ENCODE results near the gene PMM1. TPM values are rescaled to one million over a fixed set of nuclear protein-coding genes. Genes with fewer than 3 reads are reported as not detected.
A peak's percentile ranks its signal among the peaks of the same experiment; 100 is the strongest.

The PMM1 gene
- total RNA-seq, 2 donors from 2014 or later = 17.3 TPM

GRCh38 chr22:41625577-41625976 is 35.9 kb upstream of the PMM1 start:
- no peak for DNase-seq (ENCODE audit: low spot score)

GRCh38 chr22:41621911-41622179 is 32.2 kb upstream of the PMM1 start:
- TF ChIP-seq CTCF (IDR thresholded peaks at IDR 0.05) = no peak
- no peak for DNase-seq (ENCODE audit: low spot score)
- Histone ChIP-seq H3K4me1 (peaks cover 0 to 40% of the 10 kb centered on the region in 2 donors), H3K9me3 (no peaks in the 10 kb centered on the region), H3K4me3 (peak overlapping the region; percentile 92 to 98), H3K27me3 (no peaks in the 10 kb centered on the region), H3K36me3 (peaks cover 45% of the 10 kb centered on the region), H3K27ac (peak overlapping the region; percentile 98 to 99)

More at GRCh38 chr22:41625577-41625976, 35.9 kb upstream of the PMM1 start:
- peaks cover 81% of the 10 kb centered on the region for H3K36me3 ChIP-seq
- H3K27me3 ChIP-seq = no peaks in the 10 kb centered on the region
- no peak overlapping the region for H3K4me3 ChIP-seq
- H3K9me3 ChIP-seq = no peaks in the 10 kb centered on the region
- H3K4me1 ChIP-seq = peaks cover 0 to 22% of the 10 kb centered on the region in 2 donors
- no peak overlapping the region for H3K27ac ChIP-seq
- no peak for TF ChIP-seq CTCF (IDR thresholded peaks at IDR 0.05)

- Histone ChIP-seq H3K36me3 (peaks cover 40% of the 10 kb centered on the region), H3K9me3 (no peaks in the 10 kb centered on the region), H3K4me3 (peak within 1 kb of the TSS; percentile 93 to 98), H3K4me1 (peaks cover 0 to 40% of the 10 kb centered on the region in 2 donors), H3K27me3 (no peaks in the 10 kb centered on the region), H3K27ac (peak within 1 kb of the TSS; percentile 98 to 99)
- no peak for TF ChIP-seq CTCF (IDR thresholded peaks at IDR 0.05)
- peak; percentile 100 for DNase-seq (ENCODE audit: low spot score)
These were observed 31.7 kb upstream of the PMM1 start, which contains the start of gene XRCC6 for GRCh38 chr22:41621099-41621910. XRCC6 (plus strand) TSS chr22:41621295; CDS start chr22:41622005, 710 bp downstream.

GRCh38 chr22:41620589-41621098 is 31.0 kb upstream of the PMM1 start, which contains the start of gene DESI1:
DESI1 (minus strand) TSS chr22:41621043; CDS start chr22:41620839, 204 bp downstream.
- peaks cover 33% of the 10 kb centered on the region for H3K36me3 ChIP-seq
- H3K9me3 ChIP-seq = no peaks in the 10 kb centered on the region
- no peak for TF ChIP-seq CTCF (IDR thresholded peaks at IDR 0.05)
- peak within 1 kb of the TSS; percentile 98 to 99 for H3K27ac ChIP-seq
- H3K27me3 ChIP-seq = no peaks in the 10 kb centered on the region
- no peak for DNase-seq (ENCODE audit: low spot score)
- peaks cover 0 to 40% of the 10 kb centered on the region in 2 donors for H3K4me1 ChIP-seq
- peak within 1 kb of the TSS; percentile 93 to 98 for H3K4me3 ChIP-seq

- peak overlapping the region; percentile 98 to 99 for H3K27ac ChIP-seq
- peaks cover 27% of the 10 kb centered on the region for H3K36me3 ChIP-seq
- peaks cover 0 to 40% of the 10 kb centered on the region in 2 donors for H3K4me1 ChIP-seq
- no peaks in the 10 kb centered on the region for H3K27me3 ChIP-seq
- TF ChIP-seq CTCF (IDR thresholded peaks at IDR 0.05) = no peak
- peak; percentile 63 for DNase-seq (ENCODE audit: low spot score)
- H3K9me3 ChIP-seq = no peaks in the 10 kb centered on the region
- H3K4me3 ChIP-seq = peak overlapping the region; percentile 93 to 98
These were observed 30.4 kb upstream of the PMM1 start for GRCh38 chr22:41619979-41620588.
